ENCODE measurements around the gene ENPP3. TPM values are rescaled to one million over a fixed set of nuclear protein-coding genes. Genes with fewer than 3 reads are reported as not detected.

Gene ENPP3
- total RNA-seq, 1 donor from 2014 or later = not detected

DNA sequence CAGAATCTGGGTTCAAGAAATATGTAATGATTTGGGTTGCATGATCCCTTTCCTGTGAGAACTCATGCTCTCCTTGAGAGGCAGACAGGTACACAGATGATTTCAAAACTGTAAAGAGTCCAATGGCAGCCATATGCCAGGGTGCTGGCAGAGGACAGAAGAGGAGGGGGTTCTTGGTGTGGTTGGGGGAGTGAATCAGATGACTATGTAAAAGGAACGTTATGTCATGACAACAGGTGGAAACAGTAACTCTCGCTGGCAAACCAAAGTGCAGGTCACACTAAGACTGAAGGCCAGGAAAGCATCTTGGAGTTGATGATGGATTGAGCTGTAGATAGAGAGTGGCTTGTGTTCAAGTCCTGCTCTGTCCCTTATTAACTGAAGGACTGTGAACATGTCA is 43.8 kb downstream of the ENPP3 start:
- TF ChIP-seq, protein P1, sequence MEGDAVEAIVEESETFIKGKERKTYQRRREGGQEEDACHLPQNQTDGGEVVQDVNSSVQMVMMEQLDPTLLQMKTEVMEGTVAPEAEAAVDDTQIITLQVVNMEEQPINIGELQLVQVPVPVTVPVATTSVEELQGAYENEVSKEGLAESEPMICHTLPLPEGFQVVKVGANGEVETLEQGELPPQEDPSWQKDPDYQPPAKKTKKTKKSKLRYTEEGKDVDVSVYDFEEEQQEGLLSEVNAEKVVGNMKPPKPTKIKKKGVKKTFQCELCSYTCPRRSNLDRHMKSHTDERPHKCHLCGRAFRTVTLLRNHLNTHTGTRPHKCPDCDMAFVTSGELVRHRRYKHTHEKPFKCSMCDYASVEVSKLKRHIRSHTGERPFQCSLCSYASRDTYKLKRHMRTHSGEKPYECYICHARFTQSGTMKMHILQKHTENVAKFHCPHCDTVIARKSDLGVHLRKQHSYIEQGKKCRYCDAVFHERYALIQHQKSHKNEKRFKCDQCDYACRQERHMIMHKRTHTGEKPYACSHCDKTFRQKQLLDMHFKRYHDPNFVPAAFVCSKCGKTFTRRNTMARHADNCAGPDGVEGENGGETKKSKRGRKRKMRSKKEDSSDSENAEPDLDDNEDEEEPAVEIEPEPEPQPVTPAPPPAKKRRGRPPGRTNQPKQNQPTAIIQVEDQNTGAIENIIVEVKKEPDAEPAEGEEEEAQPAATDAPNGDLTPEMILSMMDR (IDR thresholded peaks at IDR 0.05) = no peak
- Mint-ChIP-seq H3K36me3 (ENCODE audit: unreplicated experiment) (no peaks in the 10 kb centered on the region), H3K4me3 (ENCODE audit: unreplicated experiment) (no peak overlapping the region), H3K27me3 (ENCODE audit: unreplicated experiment) (peaks cover 10% of the 10 kb centered on the region), H3K4me1 (ENCODE audit: unreplicated experiment) (peaks cover 5% of the 10 kb centered on the region), H3K9me3 (ENCODE audit: unreplicated experiment) (no peaks in the 10 kb centered on the region), H3K27ac (ENCODE audit: unreplicated experiment) (no peak overlapping the region)
- DNase-seq (ENCODE audit: extremely low spot score, unreplicated experiment) = no peak

DNA sequence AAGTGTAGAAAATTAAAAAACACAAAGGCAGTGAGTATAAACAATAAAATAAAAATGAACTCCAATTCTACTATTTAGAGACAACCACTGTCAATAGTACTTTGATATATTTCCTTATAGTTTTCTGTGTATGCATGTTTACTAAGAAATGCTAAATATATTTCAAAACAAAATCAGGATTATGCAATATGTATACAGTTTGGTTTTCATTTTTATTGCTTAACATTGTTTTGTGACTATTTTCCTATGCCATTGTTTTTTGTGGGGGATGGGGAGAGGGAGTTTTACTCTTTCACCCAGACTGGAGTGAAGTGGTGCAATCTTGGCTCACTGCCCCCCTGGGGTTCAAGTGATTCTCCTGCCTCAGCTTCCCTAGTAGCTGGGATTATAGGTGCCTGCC is 44.5 kb downstream of the ENPP3 start:
- no peak overlapping the region for H3K4me3 Mint-ChIP-seq (ENCODE audit: unreplicated experiment)
- H3K9me3 Mint-ChIP-seq (ENCODE audit: unreplicated experiment) = no peaks in the 10 kb centered on the region
- no peak for DNase-seq (ENCODE audit: extremely low spot score, unreplicated experiment)
- no peak overlapping the region for H3K27ac Mint-ChIP-seq (ENCODE audit: unreplicated experiment)
- peaks cover 10% of the 10 kb centered on the region for H3K27me3 Mint-ChIP-seq (ENCODE audit: unreplicated experiment)
- H3K4me1 Mint-ChIP-seq (ENCODE audit: unreplicated experiment) = peaks cover 5% of the 10 kb centered on the region
- TF ChIP-seq, protein P1 (IDR thresholded peaks at IDR 0.05) = no peak
- no peaks in the 10 kb centered on the region for H3K36me3 Mint-ChIP-seq (ENCODE audit: unreplicated experiment)

DNA sequence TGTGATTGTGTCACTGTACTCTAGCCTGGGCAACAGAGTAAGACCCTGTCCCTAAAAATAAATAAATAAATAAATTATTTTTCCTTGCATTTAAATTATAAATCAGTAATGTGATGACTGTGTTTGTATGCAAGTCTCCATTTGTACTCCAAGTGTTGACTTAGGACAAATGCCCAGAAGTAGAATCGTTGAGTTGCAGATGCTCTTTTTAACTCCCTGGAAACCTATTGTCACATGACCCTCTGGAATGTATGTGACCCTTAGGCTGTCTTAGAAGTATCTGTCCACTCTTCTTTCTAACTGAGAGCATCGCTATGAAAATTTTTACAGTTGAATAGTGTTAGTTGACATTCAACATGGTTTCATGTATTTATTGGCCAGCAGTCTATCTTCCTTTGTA is 45.3 kb downstream of the ENPP3 start:
- no peak for DNase-seq (ENCODE audit: extremely low spot score, unreplicated experiment)
- H3K27me3 Mint-ChIP-seq (ENCODE audit: unreplicated experiment) = peaks cover 6% of the 10 kb centered on the region
- H3K4me3 Mint-ChIP-seq (ENCODE audit: unreplicated experiment) = no peak overlapping the region
- peaks cover 5% of the 10 kb centered on the region for H3K4me1 Mint-ChIP-seq (ENCODE audit: unreplicated experiment)
- TF ChIP-seq, protein P1 (IDR thresholded peaks at IDR 0.05) = no peak
- no peaks in the 10 kb centered on the region for H3K9me3 Mint-ChIP-seq (ENCODE audit: unreplicated experiment)
- no peaks in the 10 kb centered on the region for H3K36me3 Mint-ChIP-seq (ENCODE audit: unreplicated experiment)
- no peak overlapping the region for H3K27ac Mint-ChIP-seq (ENCODE audit: unreplicated experiment)

DNA sequence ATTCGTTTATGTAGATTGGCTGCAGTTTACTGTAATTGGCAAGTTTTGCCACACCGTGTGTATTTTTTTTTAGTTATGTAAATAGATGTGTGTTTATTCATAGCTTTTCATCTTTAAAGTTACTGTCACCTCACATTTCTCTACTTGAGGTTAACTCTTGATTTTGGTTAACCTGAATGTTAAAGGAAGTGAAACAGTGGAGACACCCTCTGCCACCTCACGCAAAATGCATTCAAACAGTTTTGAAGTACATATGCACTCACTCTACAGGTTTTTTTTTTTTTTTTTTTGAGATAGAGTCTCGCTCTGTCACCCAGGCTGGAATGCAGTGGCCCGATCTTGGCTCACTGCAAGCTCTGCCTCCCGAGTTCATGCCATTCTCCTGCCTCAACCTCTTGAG is 46.4 kb downstream of the ENPP3 start:
- no peak overlapping the region for H3K4me3 Mint-ChIP-seq (ENCODE audit: unreplicated experiment)
- no peaks in the 10 kb centered on the region for H3K9me3 Mint-ChIP-seq (ENCODE audit: unreplicated experiment)
- no peak for DNase-seq (ENCODE audit: extremely low spot score, unreplicated experiment)
- peaks cover 6% of the 10 kb centered on the region for H3K27me3 Mint-ChIP-seq (ENCODE audit: unreplicated experiment)
- peaks cover 5% of the 10 kb centered on the region for H3K4me1 Mint-ChIP-seq (ENCODE audit: unreplicated experiment)
- H3K36me3 Mint-ChIP-seq (ENCODE audit: unreplicated experiment) = no peaks in the 10 kb centered on the region
- H3K27ac Mint-ChIP-seq (ENCODE audit: unreplicated experiment) = no peak overlapping the region
- TF ChIP-seq, protein P1 (IDR thresholded peaks at IDR 0.05) = no peak

DNA sequence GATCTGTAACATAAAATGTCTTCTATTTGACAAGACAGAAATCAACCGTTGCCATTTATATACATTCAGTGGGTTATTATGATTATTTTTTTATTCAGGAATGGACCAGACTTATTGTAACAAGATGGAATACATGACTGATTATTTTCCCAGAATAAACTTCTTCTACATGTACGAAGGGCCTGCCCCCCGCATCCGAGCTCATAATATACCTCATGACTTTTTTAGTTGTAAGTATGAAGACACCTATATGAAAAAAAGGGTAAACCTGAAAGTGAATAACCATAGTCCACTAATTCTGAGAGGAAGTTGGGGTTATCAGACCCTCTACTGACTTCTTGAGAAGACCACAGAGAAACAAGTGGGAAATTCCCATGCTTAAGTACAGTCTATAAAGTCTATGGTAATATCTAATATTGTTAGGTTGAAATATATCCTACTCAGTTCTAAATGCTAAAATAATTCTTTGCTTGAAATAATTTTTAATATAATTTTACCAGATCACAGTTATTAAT is 48.2 kb downstream of the ENPP3 start:
- no peaks in the 10 kb centered on the region for H3K9me3 Mint-ChIP-seq (ENCODE audit: unreplicated experiment)
- no peak overlapping the region for H3K27ac Mint-ChIP-seq (ENCODE audit: unreplicated experiment)
- H3K36me3 Mint-ChIP-seq (ENCODE audit: unreplicated experiment) = no peaks in the 10 kb centered on the region
- DNase-seq (ENCODE audit: extremely low spot score, unreplicated experiment) = no peak
- TF ChIP-seq, protein P1 (IDR thresholded peaks at IDR 0.05) = no peak
- no peak overlapping the region for H3K4me3 Mint-ChIP-seq (ENCODE audit: unreplicated experiment)
- H3K4me1 Mint-ChIP-seq (ENCODE audit: unreplicated experiment) = peaks cover 5% of the 10 kb centered on the region
- peaks cover 3% of the 10 kb centered on the region for H3K27me3 Mint-ChIP-seq (ENCODE audit: unreplicated experiment)

All from osteocyte (in vitro differentiated cells).